ENCODE results near the gene NOXA1.

The NOXA1 gene

GRCh38 chr9:137387891-137388560 is 35.2 kb upstream of the NOXA1 start:
- TF ChIP-seq POU2F2 (IDR thresholded peaks at IDR 0.05; ENCODE audit: low read depth, low read length) (no peak), POLR2AphosphoS5 (IDR thresholded peaks at IDR 0.05; ENCODE audit: low read depth, low read length) (no peak), SPI1 (IDR thresholded peaks at IDR 0.05; ENCODE audit: low read depth, low read length) (no peak), PAX5 (IDR thresholded peaks at IDR 0.05; ENCODE audit: insufficient read depth, low read length, severe bottlenecking) (no peak)
- DNase-seq (ENCODE audit: insufficient read length, low spot score) (no peak), FAIRE-seq (no peak)

GRCh38 chr9:137388589-137389427 is 34.4 kb upstream of the NOXA1 start:
- DNase-seq (ENCODE audit: insufficient read length, low spot score) (no peak), FAIRE-seq (no peak)
- TF ChIP-seq PAX5 (IDR thresholded peaks at IDR 0.05; ENCODE audit: insufficient read depth, low read length, severe bottlenecking) = no peak

DNA sequence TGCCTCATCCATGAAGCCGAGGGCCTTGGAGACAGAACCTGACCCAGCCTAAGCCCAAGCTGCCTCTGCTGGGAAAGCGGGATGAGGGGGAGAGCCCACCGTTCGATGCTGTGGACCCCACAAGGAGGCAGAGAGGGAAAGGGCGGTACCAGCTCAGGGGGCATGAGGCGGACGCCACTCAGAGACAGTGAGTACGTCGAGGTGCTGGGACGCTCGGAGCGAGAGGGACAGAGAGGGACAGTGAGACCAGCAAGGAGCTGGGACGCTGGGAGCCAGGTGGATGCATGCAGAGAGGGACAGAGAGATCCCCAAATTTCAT is 33.8 kb upstream of the NOXA1 start:
- DNase-seq (ENCODE audit: insufficient read length, low spot score) = no peak
- no peak for TF ChIP-seq SPI1 (IDR thresholded peaks at IDR 0.05; ENCODE audit: low read depth, low read length)
- no peak for TF ChIP-seq TAF1 (IDR thresholded peaks at IDR 0.05; ENCODE audit: low read depth, low read length)
- TF ChIP-seq PAX5 (IDR thresholded peaks at IDR 0.05; ENCODE audit: insufficient read depth, low read length, severe bottlenecking) = no peak
- no peak for TF ChIP-seq POLR2A (IDR thresholded peaks at IDR 0.05; ENCODE audit: low read depth, low read length)
- no peak for TF ChIP-seq POU2F2 (IDR thresholded peaks at IDR 0.05; ENCODE audit: low read depth, low read length)
- no peak for TF ChIP-seq POLR2AphosphoS5 (IDR thresholded peaks at IDR 0.05; ENCODE audit: low read depth, low read length)
- FAIRE-seq = no peak

GRCh38 chr9:137390553-137391410 is 32.4 kb upstream of the NOXA1 start:
- no peak for DNase-seq (ENCODE audit: insufficient read length, low spot score)
- no peak for TF ChIP-seq POLR2A (IDR thresholded peaks at IDR 0.05; ENCODE audit: low read depth, low read length)
- no peak for TF ChIP-seq TAF1 (IDR thresholded peaks at IDR 0.05; ENCODE audit: low read depth, low read length)
- TF ChIP-seq POLR2AphosphoS5 (IDR thresholded peaks at IDR 0.05; ENCODE audit: low read depth, low read length) = no peak
- TF ChIP-seq PAX5 (IDR thresholded peaks at IDR 0.05; ENCODE audit: insufficient read depth, low read length, severe bottlenecking) = no peak
- peak; percentile 75 for FAIRE-seq

DNA sequence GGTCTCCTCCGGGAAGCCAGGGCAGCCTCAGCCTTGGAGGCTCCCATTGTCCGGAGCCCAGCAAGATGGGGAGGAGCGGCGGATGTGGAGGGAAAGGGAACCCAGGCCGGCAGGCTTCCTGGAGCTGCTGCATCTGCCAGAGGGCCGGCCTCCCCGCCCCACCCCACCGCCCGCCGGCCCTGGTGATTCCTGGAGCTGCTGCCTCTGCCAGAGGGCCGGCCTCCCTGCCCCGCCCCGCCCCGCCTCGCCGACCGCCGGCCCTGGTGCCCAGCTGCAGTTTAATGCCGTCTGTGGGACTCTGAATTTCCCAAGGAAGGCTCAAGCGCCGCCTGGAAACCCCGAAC is 31.8 kb upstream of the NOXA1 start:
- FAIRE-seq (no peak), DNase-seq (ENCODE audit: insufficient read length, low spot score) (no peak)
- TF ChIP-seq POLR2AphosphoS5 (IDR thresholded peaks at IDR 0.05; ENCODE audit: low read depth, low read length) = no peak
- no peak for TF ChIP-seq POU2F2 (IDR thresholded peaks at IDR 0.05; ENCODE audit: low read depth, low read length)
- no peak for TF ChIP-seq PAX5 (IDR thresholded peaks at IDR 0.05; ENCODE audit: insufficient read depth, low read length, severe bottlenecking)
- TF ChIP-seq SPI1 (IDR thresholded peaks at IDR 0.05; ENCODE audit: low read depth, low read length) = no peak
- no peak for TF ChIP-seq POLR2A (IDR thresholded peaks at IDR 0.05; ENCODE audit: low read depth, low read length)
- TF ChIP-seq TAF1 (IDR thresholded peaks at IDR 0.05; ENCODE audit: low read depth, low read length) = no peak

DNA sequence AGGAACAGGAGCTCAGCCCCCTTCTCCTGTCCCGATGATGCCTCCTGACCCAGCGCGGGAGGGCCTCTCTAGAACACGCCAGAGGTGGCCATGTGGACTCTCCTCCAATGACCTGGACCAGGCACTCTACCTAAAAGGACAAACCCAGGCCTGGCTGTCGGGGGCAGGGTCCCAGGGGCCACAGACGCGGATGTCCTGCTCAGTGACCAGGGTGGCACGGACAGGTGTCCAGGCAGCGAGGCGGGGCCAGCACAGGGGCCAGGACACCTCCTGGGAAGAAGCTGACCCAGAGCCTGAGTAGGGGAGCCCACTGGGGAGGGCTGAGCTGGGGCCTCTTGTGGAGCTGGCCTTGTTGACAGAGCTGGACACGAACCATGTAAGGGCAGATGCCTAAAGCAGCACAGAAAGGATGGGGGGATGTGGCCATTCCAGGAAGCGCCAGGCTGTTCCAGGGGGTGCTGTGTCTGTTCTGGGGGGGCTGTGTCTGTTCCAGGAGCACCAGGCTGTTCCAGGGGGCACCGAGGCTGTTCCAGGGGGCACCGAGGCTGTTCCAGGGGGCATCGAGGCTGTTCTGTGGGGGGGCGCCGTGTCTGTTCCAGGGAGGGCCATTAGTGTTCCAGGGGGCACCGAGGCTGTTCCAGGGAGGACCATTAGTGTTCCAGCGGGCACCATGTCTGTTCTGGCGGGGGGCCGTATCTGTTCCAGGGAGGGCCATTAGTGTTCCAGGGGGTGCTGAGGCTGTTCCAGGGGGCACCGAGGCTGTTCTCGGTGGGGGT is 30.8 kb upstream of the NOXA1 start:
- no peak for FAIRE-seq
- TF ChIP-seq PAX5 (IDR thresholded peaks at IDR 0.05; ENCODE audit: insufficient read depth, low read length, severe bottlenecking) = no peak
- no peak for TF ChIP-seq POLR2AphosphoS5 (IDR thresholded peaks at IDR 0.05; ENCODE audit: low read depth, low read length)
- no peak for TF ChIP-seq TAF1 (IDR thresholded peaks at IDR 0.05; ENCODE audit: low read depth, low read length)
- TF ChIP-seq POU2F2 (IDR thresholded peaks at IDR 0.05; ENCODE audit: low read depth, low read length) = no peak
- no peak for TF ChIP-seq POLR2A (IDR thresholded peaks at IDR 0.05; ENCODE audit: low read depth, low read length)
- no peak for TF ChIP-seq SPI1 (IDR thresholded peaks at IDR 0.05; ENCODE audit: low read depth, low read length)
- no peak for DNase-seq (ENCODE audit: insufficient read length, low spot score)

GRCh38 chr9:137393176-137394150 is 29.7 kb upstream of the NOXA1 start:
- FAIRE-seq = no peak
- DNase-seq (ENCODE audit: insufficient read length, low spot score) = no peak
- no peak for TF ChIP-seq POU2F2 (IDR thresholded peaks at IDR 0.05; ENCODE audit: low read depth, low read length)
- no peak for TF ChIP-seq POLR2AphosphoS5 (IDR thresholded peaks at IDR 0.05; ENCODE audit: low read depth, low read length)
- no peak for TF ChIP-seq TAF1 (IDR thresholded peaks at IDR 0.05; ENCODE audit: low read depth, low read length)
- TF ChIP-seq PAX5 (IDR thresholded peaks at IDR 0.05; ENCODE audit: insufficient read depth, low read length, severe bottlenecking) = no peak

- TF ChIP-seq SPI1 (IDR thresholded peaks at IDR 0.05; ENCODE audit: low read depth, low read length) = no peak
- no peak for TF ChIP-seq POLR2AphosphoS5 (IDR thresholded peaks at IDR 0.05; ENCODE audit: low read depth, low read length)
- TF ChIP-seq POLR2A (IDR thresholded peaks at IDR 0.05; ENCODE audit: low read depth, low read length) = no peak
- TF ChIP-seq POU2F2 (IDR thresholded peaks at IDR 0.05; ENCODE audit: low read depth, low read length) = no peak
- no peak for TF ChIP-seq TAF1 (IDR thresholded peaks at IDR 0.05; ENCODE audit: low read depth, low read length)
- no peak for TF ChIP-seq PAX5 (IDR thresholded peaks at IDR 0.05; ENCODE audit: insufficient read depth, low read length, severe bottlenecking)
- no peak for FAIRE-seq
- DNase-seq (ENCODE audit: insufficient read length, low spot score) = no peak
Observed at GRCh38 chr9:137394866-137395665, 28.1 kb upstream of the NOXA1 start.

Measured in GM12891 (cell line).